Ammon's horn (tissue), 1 donor: ENCODE measurements around the gene NME9.
A peak's percentile ranks its signal among the peaks of the same experiment; 100 is the strongest.
"Not testable (repeated sequence)": the region's sequence is repeated elsewhere in the genome, so short reads cannot be mapped to it uniquely, and the experiment has no call there.

Experiments
- DNase-seq: peaks from one replicate; pipeline ENCODE4 v3.0.0-alpha.2; 2016; ENCODE audit warnings: low spot score

Gene NME9

GRCh38 chr3:138329127-138329983, at the start of gene NME9:
Gene NME9, minus strand, starts transcription at chr3:138329851. Its CDS starts 516 bp downstream, at chr3:138329335.
- DNase-seq: peak; percentile 95

- DNase-seq: no peak
Observed at GRCh38 chr3:138378990-138379389, 49.3 kb upstream of the NME9 start.

- no peak for DNase-seq
Observed at GRCh38 chr3:138378331-138378730, 48.7 kb upstream of the NME9 start.

- DNase-seq: no peak
Observed at GRCh38 chr3:138377804-138378203, 48.2 kb upstream of the NME9 start.

GRCh38 chr3:138377212-138377611, 47.6 kb upstream of the NME9 start:
- not testable (repeated sequence) for DNase-seq

GRCh38 chr3:138376663-138377062, 47.0 kb upstream of the NME9 start:
- no peak for DNase-seq

- DNase-seq: no peak
Observed at GRCh38 chr3:138375447-138375846, 45.8 kb upstream of the NME9 start.

GRCh38 chr3:138374573-138375134, 45.0 kb upstream of the NME9 start:
- DNase-seq: no peak

- no peak for DNase-seq
Observed at GRCh38 chr3:138373736-138374094, 44.1 kb upstream of the NME9 start.

GRCh38 chr3:138373087-138373735, 43.6 kb upstream of the NME9 start:
- DNase-seq: no peak

GRCh38 chr3:138371070-138371965, 41.7 kb upstream of the NME9 start:
- no peak for DNase-seq

GRCh38 chr3:138370321-138370720, 40.7 kb upstream of the NME9 start:
- DNase-seq: no peak

- no peak for DNase-seq
Observed at GRCh38 chr3:138369151-138369900, 39.7 kb upstream of the NME9 start.

GRCh38 chr3:138367911-138368310, 38.3 kb upstream of the NME9 start:
- peak; percentile 89 for DNase-seq

GRCh38 chr3:138367326-138367850, 37.7 kb upstream of the NME9 start:
- no peak for DNase-seq

- DNase-seq: no peak
Observed at GRCh38 chr3:138366006-138366759, 36.5 kb upstream of the NME9 start.

- DNase-seq: no peak
Observed at GRCh38 chr3:138365253-138365555, 35.6 kb upstream of the NME9 start.

- DNase-seq: no peak
Observed at GRCh38 chr3:138364356-138365252, 35.0 kb upstream of the NME9 start.

- no peak for DNase-seq
Observed at GRCh38 chr3:138363322-138363721, 33.7 kb upstream of the NME9 start.

- DNase-seq: peak; percentile 53
Observed at GRCh38 chr3:138362538-138362937, 32.9 kb upstream of the NME9 start.
